ENCODE measurements around the gene SH3PXD2A. TPM values are rescaled to one million over a fixed set of nuclear protein-coding genes. Genes with fewer than 3 reads are reported as not detected.
"Not testable (repeated sequence)": the region's sequence is repeated elsewhere in the genome, so short reads cannot be mapped to it uniquely, and the experiment has no call there.

SH3PXD2A gene
- total and polyA plus RNA-seq, 4 donors = 18.7 to 69.1 (median 42.5) TPM

DNA sequence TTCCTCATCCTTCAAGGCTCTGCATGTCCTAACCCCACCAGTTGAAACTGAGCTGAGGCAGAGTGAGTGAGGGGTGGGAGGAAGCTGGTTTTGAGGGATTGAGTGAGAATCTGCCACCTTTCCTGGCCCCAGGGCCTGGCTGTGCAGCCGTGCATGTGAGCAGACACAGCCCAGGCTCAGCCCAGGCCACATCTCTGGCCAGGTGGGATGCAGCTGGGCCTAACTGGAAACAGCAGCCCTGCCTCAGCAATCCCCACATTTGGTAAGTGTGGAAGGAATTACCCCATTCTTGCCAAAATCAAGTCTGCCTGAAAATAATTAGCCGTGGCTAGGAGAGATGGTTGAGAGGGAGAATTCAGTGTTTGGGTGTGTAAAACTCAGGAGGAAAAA, 245.3 kb downstream of the SH3PXD2A start:
- no peak for DNase-seq
- Histone ChIP-seq H3K27ac (ENCODE audit: low read depth in 1 of 2, low read length in 2 of 2) (no peak overlapping the region), H3K9me3 (ENCODE audit: control insufficient read depth, low read length) (no peaks in the 10 kb centered on the region), H3K36me3 (ENCODE audit: control insufficient read depth in 1 of 2, insufficient read depth in 2 of 2, low read length in 1 of 2) (peaks cover 0 to 5% of the 10 kb centered on the region in 2 donors), H3K4me3 (ENCODE audit: low read length in 2 of 2) (no peak overlapping the region), H3K27me3 (ENCODE audit: control insufficient read depth in 1 of 2, insufficient read depth in 2 of 2, low read length in 1 of 2) (no peaks in the 10 kb centered on the region), H3K4me1 (ENCODE audit: control insufficient read depth in 1 of 2, insufficient read depth in 2 of 2, low read length in 2 of 2) (no peaks in the 10 kb centered on the region)
- no peak for ATAC-seq (ENCODE audit: low FRiP score)
- intact Hi-C loops (cut with DNase I) = no loop called here
- 25 to 39% methylated on average over 2 of the region's 2 CpGs for WGBS, 2 donors

DNA sequence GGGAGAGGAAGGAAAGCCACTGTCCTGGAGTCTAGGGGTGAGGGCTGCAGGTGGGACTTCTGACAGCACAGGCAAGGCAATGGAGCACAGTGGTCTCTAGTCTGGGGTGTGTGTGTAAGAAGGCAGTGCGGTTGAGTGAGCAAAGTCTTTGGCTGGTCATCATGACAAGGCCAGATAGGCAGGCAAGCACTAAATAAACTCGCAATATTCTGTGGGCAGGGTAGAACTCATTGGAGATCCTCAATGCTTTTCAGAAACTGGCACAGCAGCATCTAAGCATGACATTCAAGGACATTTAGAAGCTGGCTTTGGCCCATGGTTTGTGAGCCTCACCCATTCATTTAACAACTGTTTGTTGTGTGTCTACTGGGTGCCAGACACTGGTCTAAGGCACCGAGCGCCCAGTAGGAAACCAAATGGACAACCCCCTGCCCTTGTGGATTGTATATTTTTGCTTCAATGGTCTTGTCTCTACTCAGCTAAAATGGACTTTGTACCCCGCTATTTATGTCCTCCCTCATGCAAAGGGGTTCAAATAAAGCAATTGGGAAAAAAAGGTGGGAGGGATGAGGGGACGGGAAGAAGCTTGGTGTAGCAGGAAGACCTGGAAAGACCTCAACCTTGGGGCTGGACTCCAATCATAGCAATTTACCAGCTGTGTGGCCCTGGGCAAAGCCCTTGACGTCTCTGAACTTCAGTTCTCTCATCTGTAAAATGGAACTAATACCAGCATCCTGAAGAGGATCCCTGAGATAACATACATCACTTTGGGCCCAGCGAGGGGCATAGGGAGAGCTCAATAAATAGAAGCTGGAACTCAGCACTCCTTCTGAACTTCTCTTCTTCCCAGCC, 245.9 kb downstream of the SH3PXD2A start:
- WGBS, 2 donors = 93 to 95% methylated on average over 8 of the region's 8 CpGs
- ATAC-seq (ENCODE audit: low FRiP score) (no peak), DNase-seq (no peak)
- no peaks in the 10 kb centered on the region for H3K27me3 ChIP-seq (ENCODE audit: control insufficient read depth in 1 of 2, insufficient read depth in 2 of 2, low read length in 1 of 2)
- H3K9me3 ChIP-seq (ENCODE audit: control insufficient read depth, low read length) = no peaks in the 10 kb centered on the region
- no peak overlapping the region for H3K4me3 ChIP-seq (ENCODE audit: low read length in 2 of 2)
- peaks cover 0 to 5% of the 10 kb centered on the region in 2 donors for H3K36me3 ChIP-seq (ENCODE audit: control insufficient read depth in 1 of 2, insufficient read depth in 2 of 2, low read length in 1 of 2)
- intact Hi-C loops (cut with DNase I) = loop anchor here in 1 of 2 donors (5.0 to 10.0 kb wide), 2 partner anchors 38 to 245 kb away; partner anchors contain the start of gene SH3PXD2A
- H3K4me1 ChIP-seq (ENCODE audit: control insufficient read depth in 1 of 2, insufficient read depth in 2 of 2, low read length in 2 of 2) = no peaks in the 10 kb centered on the region
- no peak overlapping the region for H3K27ac ChIP-seq (ENCODE audit: low read depth in 1 of 2, low read length in 2 of 2)

DNA sequence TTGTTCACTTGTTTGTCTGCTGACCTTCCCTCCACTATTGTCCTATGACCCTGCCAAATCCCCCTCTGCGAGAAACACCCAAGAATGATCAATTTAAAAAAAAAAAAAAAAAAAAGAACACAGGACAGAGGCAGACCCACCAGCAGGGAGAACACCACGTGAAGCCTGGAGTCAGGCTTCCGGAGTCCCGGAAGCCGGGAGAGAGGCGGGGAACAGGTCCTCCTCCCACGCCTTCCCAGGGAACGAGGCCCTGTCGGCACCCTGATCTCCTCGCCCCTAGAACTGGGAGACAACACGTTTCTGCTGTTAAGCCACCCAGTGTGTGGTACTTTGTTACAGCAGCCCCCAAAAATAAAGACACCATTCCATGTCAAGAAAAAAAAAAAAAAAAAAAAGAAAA, 247.3 kb downstream of the SH3PXD2A start:
- not testable (repeated sequence) for H3K4me1 ChIP-seq (ENCODE audit: control insufficient read depth in 1 of 2, insufficient read depth in 2 of 2, low read length in 2 of 2); DNase-seq; H3K36me3 ChIP-seq (ENCODE audit: control insufficient read depth in 1 of 2, insufficient read depth in 2 of 2, low read length in 1 of 2); ATAC-seq (ENCODE audit: low FRiP score); H3K4me3 ChIP-seq (ENCODE audit: low read length in 2 of 2); H3K9me3 ChIP-seq (ENCODE audit: control insufficient read depth, low read length); H3K27me3 ChIP-seq (ENCODE audit: control insufficient read depth in 1 of 2, insufficient read depth in 2 of 2, low read length in 1 of 2); H3K27ac ChIP-seq (ENCODE audit: low read depth in 1 of 2, low read length in 2 of 2)
- 92 to 93% methylated on average over 8 to 11 of the region's 11 CpGs for WGBS, 2 donors
- intact Hi-C loops (cut with DNase I) = loop anchor here in 1 of 2 donors (5.0 to 10.0 kb wide), 2 partner anchors 39 to 247 kb away; partner anchors contain the start of gene SH3PXD2A

DNA sequence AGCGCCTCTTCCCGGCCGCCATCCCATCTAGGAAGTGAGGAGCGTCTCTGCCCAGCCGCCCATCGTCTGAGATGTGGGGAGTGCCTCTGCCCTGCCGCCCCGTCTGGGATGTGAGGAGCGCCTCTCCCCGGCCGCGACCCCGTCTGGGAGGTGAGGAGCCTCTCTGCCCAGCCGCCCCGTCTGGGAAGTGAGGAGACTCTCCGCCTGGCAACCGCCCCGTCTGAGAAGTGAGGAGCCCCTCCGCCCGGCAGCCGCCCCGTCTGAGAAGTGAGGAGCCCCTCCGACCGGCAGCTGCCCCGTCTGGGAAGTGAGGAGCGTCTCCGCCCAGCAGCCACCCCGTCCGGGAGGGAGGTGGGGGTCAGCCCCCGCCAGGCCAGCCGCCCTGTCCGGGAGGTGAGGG, 248.3 kb downstream of the SH3PXD2A start:
- intact Hi-C loops (cut with DNase I) = loop anchor here in 1 of 2 donors (5.0 to 10.0 kb wide), 2 partner anchors 40 to 248 kb away; partner anchors contain the start of gene SH3PXD2A
- not testable (repeated sequence) for H3K27ac ChIP-seq (ENCODE audit: low read depth in 1 of 2, low read length in 2 of 2); H3K36me3 ChIP-seq (ENCODE audit: control insufficient read depth in 1 of 2, insufficient read depth in 2 of 2, low read length in 1 of 2); ATAC-seq (ENCODE audit: low FRiP score); H3K4me1 ChIP-seq (ENCODE audit: control insufficient read depth in 1 of 2, insufficient read depth in 2 of 2, low read length in 2 of 2); H3K9me3 ChIP-seq (ENCODE audit: control insufficient read depth, low read length); H3K27me3 ChIP-seq (ENCODE audit: control insufficient read depth in 1 of 2, insufficient read depth in 2 of 2, low read length in 1 of 2); H3K4me3 ChIP-seq (ENCODE audit: low read length in 2 of 2); DNase-seq
- 94% methylated on average over 21 to 29 of the region's 32 CpGs for WGBS, 2 donors

DNA sequence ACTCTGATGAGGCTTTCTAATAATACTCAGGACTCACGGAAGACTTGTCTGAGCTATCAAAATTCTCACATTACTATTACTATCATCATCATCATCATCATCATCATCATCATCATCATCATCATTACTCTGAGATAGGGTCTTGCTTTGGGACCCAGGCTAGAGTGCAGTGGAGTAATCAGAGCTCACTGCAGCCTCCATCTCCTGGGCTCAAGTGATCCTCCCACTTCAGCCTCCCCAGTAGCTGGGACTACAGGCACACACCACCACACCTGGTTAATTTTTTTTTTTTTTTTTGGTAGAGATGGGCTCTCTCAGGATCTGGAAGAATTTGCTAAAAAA, 249.3 kb downstream of the SH3PXD2A start:
- ATAC-seq (ENCODE audit: low FRiP score); H3K36me3 ChIP-seq (ENCODE audit: control insufficient read depth in 1 of 2, insufficient read depth in 2 of 2, low read length in 1 of 2); H3K4me3 ChIP-seq (ENCODE audit: low read length in 2 of 2); H3K9me3 ChIP-seq (ENCODE audit: control insufficient read depth, low read length); H3K27ac ChIP-seq (ENCODE audit: low read depth in 1 of 2, low read length in 2 of 2); H3K27me3 ChIP-seq (ENCODE audit: control insufficient read depth in 1 of 2, insufficient read depth in 2 of 2, low read length in 1 of 2); DNase-seq; H3K4me1 ChIP-seq (ENCODE audit: control insufficient read depth in 1 of 2, insufficient read depth in 2 of 2, low read length in 2 of 2): not testable (repeated sequence)
- 72 to 75% methylated on average over 1 of the region's 1 CpG for WGBS, 2 donors
- intact Hi-C loops (cut with DNase I) = loop anchor here in 1 of 2 donors (5.0 to 10.0 kb wide), 2 partner anchors 41 to 249 kb away; partner anchors contain the start of gene SH3PXD2A

DNA sequence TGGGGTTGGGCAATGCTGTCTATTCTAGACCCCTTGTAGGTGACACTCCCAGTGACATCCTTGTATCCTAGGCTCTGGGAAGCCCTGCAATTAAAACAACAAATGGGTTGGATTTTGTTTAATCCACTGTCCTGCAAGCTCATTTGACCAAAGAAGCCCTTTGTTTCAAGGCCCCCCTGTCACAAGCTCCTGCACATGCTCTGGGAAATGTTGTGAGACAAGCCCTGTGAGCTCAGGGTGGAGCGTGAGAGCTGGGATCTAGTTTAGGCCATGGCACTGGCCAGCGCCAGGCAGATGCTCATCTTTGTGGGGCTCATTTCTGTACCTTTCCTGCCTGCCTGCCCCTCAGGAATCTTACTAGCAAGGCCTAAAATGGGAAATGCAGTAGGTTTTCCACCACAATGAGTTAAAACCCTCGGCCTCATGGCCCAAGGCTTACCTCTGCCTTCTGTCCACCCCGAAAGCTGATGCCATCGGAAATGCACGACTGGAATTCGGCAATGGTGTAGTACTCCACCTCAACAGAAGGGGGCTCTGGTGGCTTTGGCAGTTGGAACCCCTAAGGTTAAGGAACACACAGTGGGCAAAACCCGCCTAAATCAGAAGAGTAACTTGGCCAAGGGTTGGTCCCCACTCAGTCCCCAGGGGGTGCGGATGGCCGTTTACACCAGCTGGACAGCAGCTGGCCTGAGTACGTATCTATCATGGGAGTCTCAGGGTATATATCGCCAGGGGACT, 249.8 kb downstream of the SH3PXD2A start:
- peaks cover 0 to 3% of the 10 kb centered on the region in 2 donors for H3K36me3 ChIP-seq (ENCODE audit: control insufficient read depth in 1 of 2, insufficient read depth in 2 of 2, low read length in 1 of 2)
- ATAC-seq (ENCODE audit: low FRiP score) (peak; percentile 59), DNase-seq (peak in 1 of 2 donors; percentile 71)
- no peak overlapping the region for H3K4me3 ChIP-seq (ENCODE audit: low read length in 2 of 2)
- H3K9me3 ChIP-seq (ENCODE audit: control insufficient read depth, low read length) = no peaks in the 10 kb centered on the region
- WGBS, 2 donors = 35 to 41% methylated on average over 12 of the region's 12 CpGs
- intact Hi-C loops (cut with DNase I) = loop anchor here (1.0 to 10.0 kb wide), 5 partner anchors 42 to 249 kb away; partner anchors contain the start of gene SH3PXD2A (in 1 of the 2)
- no peaks in the 10 kb centered on the region for H3K27me3 ChIP-seq (ENCODE audit: control insufficient read depth in 1 of 2, insufficient read depth in 2 of 2, low read length in 1 of 2)
- no peaks in the 10 kb centered on the region for H3K4me1 ChIP-seq (ENCODE audit: control insufficient read depth in 1 of 2, insufficient read depth in 2 of 2, low read length in 2 of 2)
- H3K27ac ChIP-seq (ENCODE audit: low read depth in 1 of 2, low read length in 2 of 2) = no peak overlapping the region

DNA sequence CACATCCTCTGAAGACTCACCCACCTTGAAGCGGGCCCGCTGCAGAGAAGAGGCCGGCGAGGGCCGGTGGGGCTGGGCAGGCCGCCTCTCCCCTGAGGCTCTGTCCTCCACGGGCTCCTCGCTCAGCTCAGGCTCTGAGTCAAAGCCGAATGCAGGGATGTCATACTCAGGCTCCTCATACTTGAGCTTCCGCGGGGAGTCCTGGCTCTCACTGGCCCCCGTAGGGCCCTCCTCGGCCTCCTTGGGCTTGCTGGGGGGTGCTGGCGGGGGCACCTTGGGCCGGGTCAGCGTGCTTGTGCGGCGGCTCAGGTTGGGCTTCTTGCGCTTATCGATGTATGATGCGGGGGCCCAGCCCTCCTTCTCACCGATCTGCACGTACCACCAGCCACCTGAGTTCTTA, 252.0 kb downstream of the SH3PXD2A start:
- Histone ChIP-seq H3K4me3 (ENCODE audit: low read length in 2 of 2) (no peak overlapping the region), H3K27ac (ENCODE audit: low read depth in 1 of 2, low read length in 2 of 2) (no peak overlapping the region), H3K4me1 (ENCODE audit: control insufficient read depth in 1 of 2, insufficient read depth in 2 of 2, low read length in 2 of 2) (no peaks in the 10 kb centered on the region), H3K9me3 (ENCODE audit: control insufficient read depth, low read length) (no peaks in the 10 kb centered on the region), H3K36me3 (ENCODE audit: control insufficient read depth in 1 of 2, insufficient read depth in 2 of 2, low read length in 1 of 2) (no peaks in the 10 kb centered on the region), H3K27me3 (ENCODE audit: control insufficient read depth in 1 of 2, insufficient read depth in 2 of 2, low read length in 1 of 2) (no peaks in the 10 kb centered on the region)
- intact Hi-C loops (cut with DNase I) = loop anchor here in 1 of 2 donors (10.0 kb wide), 1 partner anchor 251 kb away; the partner anchor contains the start of gene SH3PXD2A
- WGBS, 2 donors = 95% methylated on average over 21 to 23 of the region's 23 CpGs
- peak; percentile 8 for ATAC-seq (ENCODE audit: low FRiP score)
- peak; percentile 33 to 68 for DNase-seq

DNA sequence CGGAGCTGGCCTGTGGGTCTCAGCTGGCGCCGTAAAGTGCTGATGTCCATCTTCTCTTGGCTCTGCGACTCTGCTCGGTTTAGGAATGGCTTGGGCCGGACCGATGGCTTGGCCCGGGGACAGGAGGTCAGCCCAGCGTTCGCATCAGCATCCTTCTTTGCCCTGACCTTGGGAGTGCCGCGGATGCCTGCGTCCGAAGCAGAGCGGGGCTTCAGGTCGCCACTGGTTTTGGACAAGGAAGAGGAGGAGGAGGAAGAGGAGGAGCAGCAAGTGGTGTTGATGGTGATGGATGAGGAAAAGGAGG, 252.6 kb downstream of the SH3PXD2A start:
- intact Hi-C loops (cut with DNase I) = loop anchor here in 1 of 2 donors (10.0 kb wide), 1 partner anchor 252 kb away; the partner anchor contains the start of gene SH3PXD2A
- ATAC-seq (ENCODE audit: low FRiP score) (no peak), DNase-seq (no peak)
- H3K4me3 ChIP-seq (ENCODE audit: low read length in 2 of 2) = no peak overlapping the region
- no peaks in the 10 kb centered on the region for H3K9me3 ChIP-seq (ENCODE audit: control insufficient read depth, low read length)
- 93 to 95% methylated on average over 16 of the region's 16 CpGs for WGBS, 2 donors
- no peaks in the 10 kb centered on the region for H3K36me3 ChIP-seq (ENCODE audit: control insufficient read depth in 1 of 2, insufficient read depth in 2 of 2, low read length in 1 of 2)
- H3K27me3 ChIP-seq (ENCODE audit: control insufficient read depth in 1 of 2, insufficient read depth in 2 of 2, low read length in 1 of 2) = no peaks in the 10 kb centered on the region
- no peak overlapping the region for H3K27ac ChIP-seq (ENCODE audit: low read depth in 1 of 2, low read length in 2 of 2)
- H3K4me1 ChIP-seq (ENCODE audit: control insufficient read depth in 1 of 2, insufficient read depth in 2 of 2, low read length in 2 of 2) = no peaks in the 10 kb centered on the region

Measured in aorta (tissue), 5 donors.